HepG2 (cell line): ENCODE data around the gene BOLA3. TPM values are rescaled to one million over a fixed set of nuclear protein-coding genes. Genes with fewer than 3 reads are reported as not detected.
A peak's percentile ranks its signal among the peaks of the same experiment; 100 is the strongest.

Experiments
- ASH2L ChIP-seq: fragments of 300-600, 200-600 bp; sonication (generic); IDR thresholded peaks from 2 replicates; pipeline ENCODE4 v1.7.0; 2017; ENCODE audit warnings: low read depth, mild to moderate bottlenecking, moderate library complexity, mixed read lengths, low read length; ENCODE audit not compliant: insufficient read length
- ELF3 ChIP-seq: IDR thresholded peaks from 2 replicates; pipeline ENCODE4 v1.6.1; 2016; ENCODE audit warnings: missing genetic modification reagents, missing compliant biosample characterization
- HCFC1 ChIP-seq: fragments of 150-350 bp; IDR thresholded peaks from 2 replicates; pipeline ENCODE4 v1.6.1; 2014; ENCODE audit warnings: low read depth, low read length
- HES4 ChIP-seq: sonication (generic); formaldehyde crosslinking; IDR thresholded peaks from 2 replicates; pipeline ENCODE4 v1.9.0; 2021; ENCODE audit warnings: mild to moderate bottlenecking, missing genetic modification reagents, borderline replicate concordance
- HOXA5 ChIP-seq: sonication (generic); formaldehyde crosslinking; IDR thresholded peaks from 2 replicates; pipeline ENCODE4 v1.4.0; 2020; ENCODE audit warnings: missing genetic modification reagents
- KDM4B ChIP-seq: sonication (generic); formaldehyde crosslinking; IDR thresholded peaks from 2 replicates; pipeline ENCODE4 v1.4.0; 2020; ENCODE audit warnings: missing genetic modification reagents
- POLR2AphosphoS5 ChIP-seq: IDR thresholded peaks from 2 replicates; pipeline ENCODE4 v1.6.1; 2012; ENCODE audit warnings: low read depth, low read length
- RAD21 ChIP-seq: fragments of 450-650 bp; formaldehyde crosslinking; IDR thresholded peaks from 2 replicates; pipeline ENCODE4 v1.5.0; 2020; ENCODE audit warnings: mild to moderate bottlenecking
- TAF15 ChIP-seq: fragments of 200-400 bp; formaldehyde crosslinking; IDR thresholded peaks from one replicate; pipeline ENCODE4 v1.6.1; 2018; ENCODE audit warnings: mild to moderate bottlenecking, low read depth, low read length; ENCODE audit not compliant: poor library complexity, severe bottlenecking
- ZNF260 ChIP-seq: sonication (generic); formaldehyde crosslinking; IDR thresholded peaks from 2 replicates; pipeline ENCODE4 v1.4.0; 2020; ENCODE audit warnings: missing genetic modification reagents, low read depth, mild to moderate bottlenecking, borderline replicate concordance
- ZNF3 ChIP-seq: IDR thresholded peaks from 2 replicates; pipeline ENCODE4 v1.7.0; 2017; ENCODE audit warnings: inconsistent platforms
- ZNF558 ChIP-seq: sonication (generic); formaldehyde crosslinking; IDR thresholded peaks from 2 replicates; pipeline ENCODE4 v1.9.0; 2022; ENCODE audit warnings: mild to moderate bottlenecking, missing genetic modification reagents, borderline replicate concordance
- ZNF781 ChIP-seq: sonication (generic); formaldehyde crosslinking; IDR thresholded peaks from 2 replicates; pipeline ENCODE4 v1.5.1; 2020; ENCODE audit warnings: borderline replicate concordance, mild to moderate bottlenecking, missing genetic modification reagents; ENCODE audit errors: not compliant biosample characterization
- ZNF883 ChIP-seq: sonication (generic); formaldehyde crosslinking; IDR thresholded peaks from 2 replicates; pipeline ENCODE4 v1.5.1; 2020; ENCODE audit warnings: mild to moderate bottlenecking, missing genetic modification reagents; ENCODE audit errors: not compliant biosample characterization
- polyA plus RNA-seq, 8 experiments: library from polyadenylated mRNA; depleted of rRNA in 3 of 8; stranded (reverse) in 7 of 8; unstranded in 1 of 8; fragments of >200 nt; fragmentation: Illumina TruSeq in 4 of 8; extraction: Trizol in 4 of 8; gene quantifications; 2 replicates each; pipeline versions ENCODE4 v1.2.1 to v1.2.3, GENCODE V29; 2011 to 2016; ENCODE audit warnings: low read depth in 4 of 8, missing spikeins in 1 of 8, mixed read lengths in 1 of 8; ENCODE audit not compliant: insufficient read depth in 1 of 8
- total RNA-seq, 5 experiments: library from RNA; depleted of rRNA; stranded (reverse); fragments of >200 nt; fragmentation: Illumina TruSeq; extraction: Trizol; gene quantifications; 2 replicates each; pipeline ENCODE4 v1.2.3, GENCODE V29; 2016; ENCODE audit warnings: low read depth in 1 of 5
- TF ChIP-seq, protein P1 (sequence below): IDR thresholded peaks from 2 replicates; pipeline ENCODE4 v1.6.1; 2016; ENCODE audit warnings: missing compliant biosample characterization, missing genetic modification reagents, borderline replicate concordance
- TF ChIP-seq, protein P2 (sequence below): sonication (generic); formaldehyde crosslinking; IDR thresholded peaks from 2 replicates; pipeline ENCODE4 v1.4.0; 2020; ENCODE audit warnings: missing genetic modification reagents, borderline replicate concordance
- TF ChIP-seq, protein P3 (sequence below): conservative IDR thresholded peaks from 2 replicates; pipeline ENCODE4 v1.6.1; 2018; ENCODE audit warnings: missing genetic modification reagents
- TF ChIP-seq, protein P4 (sequence below): sonication (generic); formaldehyde crosslinking; IDR thresholded peaks from 2 replicates; pipeline ENCODE4 v1.5.0; 2020; ENCODE audit warnings: missing genetic modification reagents
- TF ChIP-seq, protein P5 (sequence below): sonication (generic); formaldehyde crosslinking; IDR thresholded peaks from 2 replicates; pipeline ENCODE4 v1.4.0; 2020; ENCODE audit warnings: mild to moderate bottlenecking, missing genetic modification reagents

BOLA3 gene
- total and polyA plus RNA-seq, 2 of the 13 experiments (the other 11 are each of a cell fraction or from before 2014, with no cell fraction given): 89.7 to 170 TPM

DNA sequence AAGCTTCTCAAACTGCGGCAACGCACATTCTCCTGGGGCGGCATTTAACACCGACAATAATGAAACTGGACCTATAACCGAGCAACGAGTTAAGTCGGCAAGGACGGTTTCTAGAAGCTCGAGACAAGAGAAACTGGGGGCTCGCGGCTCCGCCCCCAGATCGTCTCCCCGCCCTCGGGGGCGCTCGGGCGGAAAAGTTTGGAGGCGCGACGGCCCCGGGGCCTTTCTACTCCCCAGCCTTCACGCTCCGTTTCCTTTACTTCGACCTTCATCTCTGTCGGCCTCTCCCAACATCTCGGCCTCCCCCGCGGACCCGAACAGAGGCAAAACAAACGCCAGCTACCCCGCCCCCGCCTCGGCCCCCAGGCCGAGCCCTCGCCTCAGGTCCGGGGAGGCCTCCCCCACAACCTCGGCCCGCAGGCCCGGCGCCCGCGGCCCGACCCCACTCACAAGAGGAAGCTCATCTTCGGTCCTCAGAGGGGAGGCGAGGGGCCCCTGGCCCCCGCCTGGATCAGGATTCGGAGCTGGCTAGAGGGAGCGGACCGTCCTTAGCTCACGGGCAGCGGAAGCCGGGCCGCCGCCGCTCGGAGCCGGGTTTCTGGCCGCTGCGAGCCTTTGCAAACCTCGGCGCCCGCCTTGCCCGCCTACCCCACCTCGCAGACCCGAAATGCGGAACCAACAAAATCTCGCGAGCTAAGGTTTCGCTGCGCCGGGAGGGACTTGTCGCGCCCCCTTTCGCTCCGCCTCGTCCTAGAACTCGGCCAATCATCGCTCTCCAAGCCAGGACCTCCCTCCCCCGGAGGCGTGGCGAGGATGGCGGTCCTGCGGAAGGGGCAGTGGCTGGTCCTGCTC, 30.7 kb upstream of the BOLA3 start, which contains the start of gene MOB1A (continued):
- TF ChIP-seq HES4 (peak; percentile 66), ELF3 (CRISPR knock-in tag) (peak; percentile 59), ZNF781 (CRISPR knock-in tag) (peak; percentile 58), TAF15 (peak; percentile 68), HOXA5 (CRISPR knock-in tag) (peak; percentile 72), RAD21 (CRISPR knock-in tag) (peak; percentile 56), ASH2L (peak; percentile 99), ZNF558 (CRISPR knock-in tag) (peak; percentile 94; the same call in 1 of the 2 replicates), ZNF260 (CRISPR knock-in tag) (no peak), HCFC1 (peak; percentile 35; the same call in 1 of the 2 replicates), KDM4B (CRISPR knock-in tag) (0 out of 2 replicates have a peak, but pooled peaks have one; percentile 62), ZNF883 (CRISPR knock-in tag) (peak; percentile 78), ZNF3 (CRISPR knock-in tag) (peak; percentile 26; the same call in 1 of the 2 replicates), POLR2AphosphoS5 (peak; percentile 96)
- TF ChIP-seq, protein P1, sequence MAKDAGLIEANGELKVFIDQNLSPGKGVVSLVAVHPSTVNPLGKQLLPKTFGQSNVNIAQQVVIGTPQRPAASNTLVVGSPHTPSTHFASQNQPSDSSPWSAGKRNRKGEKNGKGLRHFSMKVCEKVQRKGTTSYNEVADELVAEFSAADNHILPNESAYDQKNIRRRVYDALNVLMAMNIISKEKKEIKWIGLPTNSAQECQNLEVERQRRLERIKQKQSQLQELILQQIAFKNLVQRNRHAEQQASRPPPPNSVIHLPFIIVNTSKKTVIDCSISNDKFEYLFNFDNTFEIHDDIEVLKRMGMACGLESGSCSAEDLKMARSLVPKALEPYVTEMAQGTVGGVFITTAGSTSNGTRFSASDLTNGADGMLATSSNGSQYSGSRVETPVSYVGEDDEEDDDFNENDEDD (CRISPR knock-in tag): peak; percentile 32; the same call in 1 of the 2 replicates
- TF ChIP-seq, protein P2, sequence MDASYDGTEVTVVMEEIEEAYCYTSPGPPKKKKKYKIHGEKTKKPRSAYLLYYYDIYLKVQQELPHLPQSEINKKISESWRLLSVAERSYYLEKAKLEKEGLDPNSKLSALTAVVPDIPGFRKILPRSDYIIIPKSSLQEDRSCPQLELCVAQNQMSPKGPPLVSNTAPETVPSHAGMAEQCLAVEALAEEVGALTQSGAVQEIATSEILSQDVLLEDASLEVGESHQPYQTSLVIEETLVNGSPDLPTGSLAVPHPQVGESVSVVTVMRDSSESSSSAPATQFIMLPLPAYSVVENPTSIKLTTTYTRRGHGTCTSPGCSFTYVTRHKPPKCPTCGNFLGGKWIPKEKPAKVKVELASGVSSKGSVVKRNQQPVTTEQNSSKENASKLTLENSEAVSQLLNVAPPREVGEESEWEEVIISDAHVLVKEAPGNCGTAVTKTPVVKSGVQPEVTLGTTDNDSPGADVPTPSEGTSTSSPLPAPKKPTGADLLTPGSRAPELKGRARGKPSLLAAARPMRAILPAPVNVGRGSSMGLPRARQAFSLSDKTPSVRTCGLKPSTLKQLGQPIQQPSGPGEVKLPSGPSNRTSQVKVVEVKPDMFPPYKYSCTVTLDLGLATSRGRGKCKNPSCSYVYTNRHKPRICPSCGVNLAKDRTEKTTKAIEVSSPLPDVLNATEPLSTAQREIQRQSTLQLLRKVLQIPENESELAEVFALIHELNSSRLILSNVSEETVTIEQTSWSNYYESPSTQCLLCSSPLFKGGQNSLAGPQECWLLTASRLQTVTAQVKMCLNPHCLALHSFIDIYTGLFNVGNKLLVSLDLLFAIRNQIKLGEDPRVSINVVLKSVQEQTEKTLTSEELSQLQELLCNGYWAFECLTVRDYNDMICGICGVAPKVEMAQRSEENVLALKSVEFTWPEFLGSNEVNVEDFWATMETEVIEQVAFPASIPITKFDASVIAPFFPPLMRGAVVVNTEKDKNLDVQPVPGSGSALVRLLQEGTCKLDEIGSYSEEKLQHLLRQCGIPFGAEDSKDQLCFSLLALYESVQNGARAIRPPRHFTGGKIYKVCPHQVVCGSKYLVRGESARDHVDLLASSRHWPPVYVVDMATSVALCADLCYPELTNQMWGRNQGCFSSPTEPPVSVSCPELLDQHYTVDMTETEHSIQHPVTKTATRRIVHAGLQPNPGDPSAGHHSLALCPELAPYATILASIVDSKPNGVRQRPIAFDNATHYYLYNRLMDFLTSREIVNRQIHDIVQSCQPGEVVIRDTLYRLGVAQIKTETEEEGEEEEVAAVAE (CRISPR knock-in tag): no peak; the same call in 1 of the 2 replicates
- TF ChIP-seq, protein P3, sequence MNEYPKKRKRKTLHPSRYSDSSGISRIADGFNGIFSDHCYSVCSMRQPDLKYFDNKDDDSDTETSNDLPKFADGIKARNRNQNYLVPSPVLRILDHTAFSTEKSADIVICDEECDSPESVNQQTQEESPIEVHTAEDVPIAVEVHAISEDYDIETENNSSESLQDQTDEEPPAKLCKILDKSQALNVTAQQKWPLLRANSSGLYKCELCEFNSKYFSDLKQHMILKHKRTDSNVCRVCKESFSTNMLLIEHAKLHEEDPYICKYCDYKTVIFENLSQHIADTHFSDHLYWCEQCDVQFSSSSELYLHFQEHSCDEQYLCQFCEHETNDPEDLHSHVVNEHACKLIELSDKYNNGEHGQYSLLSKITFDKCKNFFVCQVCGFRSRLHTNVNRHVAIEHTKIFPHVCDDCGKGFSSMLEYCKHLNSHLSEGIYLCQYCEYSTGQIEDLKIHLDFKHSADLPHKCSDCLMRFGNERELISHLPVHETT (CRISPR knock-in tag): no peak
- TF ChIP-seq, protein P4, sequence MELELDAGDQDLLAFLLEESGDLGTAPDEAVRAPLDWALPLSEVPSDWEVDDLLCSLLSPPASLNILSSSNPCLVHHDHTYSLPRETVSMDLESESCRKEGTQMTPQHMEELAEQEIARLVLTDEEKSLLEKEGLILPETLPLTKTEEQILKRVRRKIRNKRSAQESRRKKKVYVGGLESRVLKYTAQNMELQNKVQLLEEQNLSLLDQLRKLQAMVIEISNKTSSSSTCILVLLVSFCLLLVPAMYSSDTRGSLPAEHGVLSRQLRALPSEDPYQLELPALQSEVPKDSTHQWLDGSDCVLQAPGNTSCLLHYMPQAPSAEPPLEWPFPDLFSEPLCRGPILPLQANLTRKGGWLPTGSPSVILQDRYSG (CRISPR knock-in tag): peak; percentile 79
- TF ChIP-seq, protein P5, sequence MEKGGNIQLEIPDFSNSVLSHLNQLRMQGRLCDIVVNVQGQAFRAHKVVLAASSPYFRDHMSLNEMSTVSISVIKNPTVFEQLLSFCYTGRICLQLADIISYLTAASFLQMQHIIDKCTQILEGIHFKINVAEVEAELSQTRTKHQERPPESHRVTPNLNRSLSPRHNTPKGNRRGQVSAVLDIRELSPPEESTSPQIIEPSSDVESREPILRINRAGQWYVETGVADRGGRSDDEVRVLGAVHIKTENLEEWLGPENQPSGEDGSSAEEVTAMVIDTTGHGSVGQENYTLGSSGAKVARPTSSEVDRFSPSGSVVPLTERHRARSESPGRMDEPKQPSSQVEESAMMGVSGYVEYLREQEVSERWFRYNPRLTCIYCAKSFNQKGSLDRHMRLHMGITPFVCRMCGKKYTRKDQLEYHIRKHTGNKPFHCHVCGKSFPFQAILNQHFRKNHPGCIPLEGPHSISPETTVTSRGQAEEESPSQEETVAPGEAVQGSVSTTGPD: peak; percentile 31; the same call in 1 of the 2 replicates
